T-cell (primary cell): ENCODE data around the gene PARP3. TPM values are rescaled to one million over a fixed set of nuclear protein-coding genes. Genes with fewer than 3 reads are reported as not detected.

Source experiments
- ATAC-seq, 4 experiments: fragments of 200-7000 bp in 3 of 4; fragments of 150-1000 bp in 1 of 4; cut with Tn5 transposase; replicated peaks in 1 of 4; 1 replicate in 3 of 4; 2 replicates in 1 of 4; pipeline ENCODE4 v1.10.0; 2021; ENCODE audit warnings: moderate library complexity in 3 of 4, mild to moderate bottlenecking in 2 of 4, moderate number of reproducible peaks in 1 of 4
- CTCF ChIA-PET, 2 donors: fragments of 300-600 bp; sonication (Branson Sonifier 250); formaldehyde crosslinking; loops; one replicate each; lab custom pipeline; 2022; ENCODE audit warnings: antibody characterized with exemption in 2 of 2; lab: Charles Lee
- POLR2A ChIA-PET, 2 donors: fragments of 300-600 bp; sonication (Branson Sonifier 250); formaldehyde crosslinking; loops; one replicate each; lab custom pipeline; 2022; ENCODE audit warnings: antibody characterized with exemption in 2 of 2; lab: Charles Lee
- DNase-seq, 35 experiments: peaks; one replicate each; pipeline versions ENCODE4 v3.0.0 to v3.0.0-alpha.2; 2013 to 2023
- H3K27ac ChIP-seq: one replicate; pipeline ENCODE4 v1.5.1; 2013; ENCODE audit warnings: low read length
- H3K27me3 ChIP-seq, 2 experiments: replicated peaks in 1 of 2; 1 replicate in 1 of 2; 2 replicates in 1 of 2; pipeline versions ENCODE4 v1.6.1 to v1.7.0; 2013; ENCODE audit warnings: low read length in 1 of 2, mixed read lengths in 1 of 2; ENCODE audit not compliant: control insufficient read depth in 2 of 2, insufficient read depth in 2 of 2; ENCODE audit errors: extremely low read depth in 1 of 2
- H3K36me3 ChIP-seq, 2 donors: 1 replicate in 1 of 2; 2 replicates in 1 of 2; pipeline versions ENCODE4 v1.6.1 to v1.7.0; 2013; ENCODE audit warnings: low read length in 1 of 2; ENCODE audit not compliant: control insufficient read depth in 2 of 2, insufficient read depth in 1 of 2; ENCODE audit errors: extremely low read depth in 1 of 2
- H3K4me1 ChIP-seq, 2 experiments: 1 replicate in 1 of 2; 2 replicates in 1 of 2; pipeline versions ENCODE4 v1.6.1 to v1.7.0; 2013; ENCODE audit warnings: low read length in 2 of 2, mixed read lengths in 1 of 2; ENCODE audit not compliant: insufficient read depth in 2 of 2, control insufficient read depth in 1 of 2; ENCODE audit errors: extremely low read depth in 1 of 2
- H3K4me3 ChIP-seq, 2 donors: 1 replicate in 1 of 2; 2 replicates in 1 of 2; pipeline versions ENCODE4 v1.5.1 to v1.7.0; 2013; ENCODE audit warnings: mild to moderate bottlenecking in 2 of 2, low read length in 1 of 2, moderate library complexity in 1 of 2; ENCODE audit not compliant: control insufficient read depth in 1 of 2; ENCODE audit errors: extremely low read depth in 1 of 2
- H3K9me3 ChIP-seq: 2 replicates; pipeline ENCODE4 v1.7.0; 2013
- H3K27ac Mint-ChIP-seq, 2 donors: one replicate each; pipeline ENCODE4 v1.8.0; 2020 to 2021; ENCODE audit warnings: mild to moderate bottlenecking in 2 of 2, mixed read lengths in 2 of 2
- H3K27me3 Mint-ChIP-seq, 2 donors: one replicate each; pipeline ENCODE4 v1.8.0; 2021 to 2022; ENCODE audit warnings: mixed read lengths in 2 of 2
- H3K36me3 Mint-ChIP-seq: one replicate; pipeline ENCODE4 v1.8.0; 2021; ENCODE audit warnings: mixed read lengths
- H3K4me1 Mint-ChIP-seq, 3 donors: one replicate each; pipeline ENCODE4 v1.8.0; 2020 to 2022; ENCODE audit warnings: mixed read lengths in 3 of 3, mild to moderate bottlenecking in 1 of 3
- H3K4me3 Mint-ChIP-seq, 3 donors: one replicate each; pipeline ENCODE4 v1.8.0; 2020 to 2022; ENCODE audit warnings: mild to moderate bottlenecking in 3 of 3, mixed read lengths in 3 of 3, moderate library complexity in 3 of 3
- H3K9me3 Mint-ChIP-seq, 3 donors: one replicate each; pipeline ENCODE4 v1.8.0; 2020 to 2022; ENCODE audit warnings: mixed read lengths in 3 of 3
- WGBS: methylation state at CpG from one replicate; pipeline ENCODE4 v1.1.5; 2013; ENCODE audit warnings: missing lambda C conversion rate; ENCODE audit not compliant: insufficient coverage; 5-methylcytosine and 5-hydroxymethylcytosine counted together
- total RNA-seq, 35 experiments: library from RNA in 6 of 35; stranded (reverse) in 6 of 35; fragments of 120-200 nt in 1 of 35; gene quantifications; one replicate each; pipeline versions ENCODE4 v1.2.1 to v1.2.4 and lab custom pipeline; 2013 to 2026

PARP3 gene
- total RNA-seq, 5 donors from 2014 or later (not counting 1 experiment from before 2014, with no cell fraction given), result 8.7 to 16.3 (median 12.4) TPM

- peaks cover 11% of the 10 kb centered on the region for H3K36me3 Mint-ChIP-seq
- no peaks in the 10 kb centered on the region for H3K27me3 Mint-ChIP-seq
- no peaks in the 10 kb centered on the region for H3K9me3 Mint-ChIP-seq
- no peak for ATAC-seq
- Histone ChIP-seq H3K36me3 (no peaks in the 10 kb centered on the region), H3K9me3 (no peaks in the 10 kb centered on the region), H3K4me1 (peaks cover 4 to 35% of the 10 kb centered on the region in 2 experiments), H3K27me3 (peaks cover 0 to 8% of the 10 kb centered on the region in 2 experiments), H3K27ac (no peak overlapping the region), H3K4me3 (no peak overlapping the region)
- POLR2A ChIA-PET, result no interaction called here
- H3K4me1 Mint-ChIP-seq, result peaks cover 22 to 38% (median 28%) of the 10 kb centered on the region in 3 donors
- no peak for DNase-seq
- no peak overlapping the region for H3K27ac Mint-ChIP-seq
- no CpG with 5 or more reads among the region's 4 CpGs for WGBS
- H3K4me3 Mint-ChIP-seq, result peak overlapping the region in 1 of 3 donors; percentile 17
- CTCF ChIA-PET, result interaction anchor here in 1 of 2 donors (1.4 kb wide), 1 partner anchor 22 kb away, joined by 4 read pairs; no protein-coding TSS in a partner anchor
These were observed 22.4 kb downstream of the PARP3 start for GRCh38 chr3:51964521-51964920.

GRCh38 chr3:51966016-51966415, 23.9 kb downstream of the PARP3 start:
- H3K4me1 ChIP-seq, result peaks cover 4 to 40% of the 10 kb centered on the region in 2 experiments
- H3K9me3 Mint-ChIP-seq, result no peaks in the 10 kb centered on the region
- POLR2A ChIA-PET, result no interaction called here
- H3K4me1 Mint-ChIP-seq, result peaks cover 27 to 46% (median 30%) of the 10 kb centered on the region in 3 donors
- CTCF ChIA-PET, result interaction anchor here in 1 of 2 donors (1.0 kb wide), 1 partner anchor 155 kb away, joined by 3 read pairs; no protein-coding TSS in a partner anchor
- H3K27me3 Mint-ChIP-seq, result no peaks in the 10 kb centered on the region
- no peak overlapping the region for H3K27ac ChIP-seq
- no peaks in the 10 kb centered on the region for H3K27me3 ChIP-seq
- peaks cover 1% of the 10 kb centered on the region for H3K36me3 Mint-ChIP-seq
- DNase-seq (no peak), ATAC-seq (no peak)
- no peak overlapping the region for H3K27ac Mint-ChIP-seq
- H3K36me3 ChIP-seq, result no peaks in the 10 kb centered on the region
- no peaks in the 10 kb centered on the region for H3K9me3 ChIP-seq
- peak overlapping the region; percentile 72 to 77 (median 72) for H3K4me3 Mint-ChIP-seq
- no peak overlapping the region for H3K4me3 ChIP-seq
- WGBS, result no CpG with 5 or more reads among the region's 2 CpGs

GRCh38 chr3:51966486-51966885, 24.3 kb downstream of the PARP3 start:
- CTCF ChIA-PET, result no interaction called here
- Histone ChIP-seq H3K36me3 (peaks cover 0 to 2% of the 10 kb centered on the region in 2 donors), H3K27ac (no peak overlapping the region), H3K9me3 (no peaks in the 10 kb centered on the region), H3K4me3 (peak overlapping the region in 1 of 2 donors; percentile 53), H3K4me1 (peaks cover 4 to 40% of the 10 kb centered on the region in 2 experiments), H3K27me3 (no peaks in the 10 kb centered on the region)
- POLR2A ChIA-PET, result interaction anchor here in 1 of 2 donors (0.6 kb wide), 1 partner anchor 577 kb away, joined by 4 read pairs; no protein-coding TSS in a partner anchor
- no peaks in the 10 kb centered on the region for H3K9me3 Mint-ChIP-seq
- H3K4me1 Mint-ChIP-seq, result peaks cover 28 to 46% (median 33%) of the 10 kb centered on the region in 3 donors
- peak overlapping the region; percentile 72 to 79 (median 77) for H3K4me3 Mint-ChIP-seq
- peak overlapping the region; percentile 64 to 81 for H3K27ac Mint-ChIP-seq
- WGBS, result 80% methylated on average over 2 of the region's 5 CpGs
- no peaks in the 10 kb centered on the region for H3K27me3 Mint-ChIP-seq
- ATAC-seq (no peak), DNase-seq (no peak)
- no peaks in the 10 kb centered on the region for H3K36me3 Mint-ChIP-seq

- 3% methylated on average over 30 of the region's 33 CpGs for WGBS
- Histone ChIP-seq H3K27ac (no peak overlapping the region), H3K27me3 (no peaks in the 10 kb centered on the region), H3K36me3 (peaks cover 0 to 3% of the 10 kb centered on the region in 2 donors), H3K4me3 (peak overlapping the region; percentile 53 to 71), H3K4me1 (peaks cover 4 to 40% of the 10 kb centered on the region in 2 experiments), H3K9me3 (no peaks in the 10 kb centered on the region)
- POLR2A ChIA-PET, result interaction anchor here in 1 of 2 donors (0.6 kb wide), 1 partner anchor 576 kb away, joined by 4 read pairs; no protein-coding TSS in a partner anchor
- Mint-ChIP-seq H3K9me3 (no peaks in the 10 kb centered on the region), H3K27me3 (no peaks in the 10 kb centered on the region), H3K27ac (peak overlapping the region; percentile 64 to 81), H3K36me3 (no peaks in the 10 kb centered on the region), H3K4me1 (peaks cover 28 to 46% (median 33%) of the 10 kb centered on the region in 3 donors), H3K4me3 (peak overlapping the region; percentile 72 to 79 (median 77))
- DNase-seq (peak in 2 of 35 experiments; percentile 29 to 30), ATAC-seq (peak; percentile 67 to 74 (median 68))
- CTCF ChIA-PET, result interaction anchor here in 1 of 2 donors (1.5 kb wide), 1 partner anchor 25 kb away, joined by 3 read pairs; the partner anchor contains the start of genes PARP3 and RRP9
These were observed 24.8 kb downstream of the PARP3 start for GRCh38 chr3:51966922-51967383.

- Histone ChIP-seq H3K4me3 (peak within 1 kb of the TSS; percentile 53 to 71), H3K27ac (peak within 1 kb of the TSS; percentile 52), H3K4me1 (peaks cover 4 to 40% of the 10 kb centered on the region in 2 experiments), H3K27me3 (no peaks in the 10 kb centered on the region), H3K36me3 (peaks cover 0 to 3% of the 10 kb centered on the region in 2 donors), H3K9me3 (no peaks in the 10 kb centered on the region)
- Mint-ChIP-seq H3K27ac (peak within 1 kb of the TSS; percentile 81 to 83), H3K4me3 (peak within 1 kb of the TSS; percentile 72 to 90 (median 86)), H3K36me3 (no peaks in the 10 kb centered on the region), H3K9me3 (no peaks in the 10 kb centered on the region), H3K4me1 (peaks cover 30 to 46% (median 37%) of the 10 kb centered on the region in 3 donors), H3K27me3 (no peaks in the 10 kb centered on the region)
- ChIA-PET CTCF (interaction anchor here in 1 of 2 donors (1.5 kb wide), 1 partner anchor 26 kb away, joined by 3 read pairs; the partner anchor contains the start of genes PARP3 and RRP9), POLR2A (no interaction called here)
- DNase-seq (peak in 11 of 35 experiments; percentile 3 to 55 (median 34)), ATAC-seq (peak; percentile 78 to 80 (median 78))
- under 1% methylated on average over 54 of the region's 90 CpGs for whole genome bisulfite sequencing
These were observed 25.4 kb downstream of the PARP3 start, which contains the start of gene PCBP4 for GRCh38 chr3:51967384-51968169. TSS of gene PCBP4 (minus strand) at chr3:51967454. CDS start at chr3:51961240, 6,214 bp downstream.
